ENCODE data around the gene PFN2.
"Not testable (repeated sequence)": the region's sequence is repeated elsewhere in the genome, so short reads cannot be mapped to it uniquely, and the experiment has no call there.

Gene PFN2

GRCh38 chr3:149967086-149967685 lies 3.5 kb downstream of the PFN2 start:
- DNase-seq, result peak; percentile 78

DNA sequence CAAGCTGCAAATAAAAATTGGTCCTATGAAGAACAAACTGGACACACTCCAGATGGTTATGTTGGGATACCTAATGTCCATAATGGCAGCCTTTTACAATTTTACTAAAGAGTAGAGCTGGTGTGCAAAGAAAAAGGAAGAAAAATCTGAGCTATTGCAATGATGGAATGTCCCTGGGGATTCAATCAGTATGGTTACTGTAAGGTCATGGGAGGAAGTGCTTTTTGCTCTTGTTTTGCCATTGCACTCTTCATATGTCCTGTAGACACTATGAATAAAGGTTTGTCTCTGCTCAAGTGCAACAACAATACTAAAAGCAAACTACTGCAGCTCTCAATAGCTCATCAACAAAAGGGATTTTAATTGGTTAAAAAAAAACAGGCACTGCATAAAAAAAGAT lies 5.4 kb downstream of the PFN2 start:
- no peak for DNase-seq

DNA sequence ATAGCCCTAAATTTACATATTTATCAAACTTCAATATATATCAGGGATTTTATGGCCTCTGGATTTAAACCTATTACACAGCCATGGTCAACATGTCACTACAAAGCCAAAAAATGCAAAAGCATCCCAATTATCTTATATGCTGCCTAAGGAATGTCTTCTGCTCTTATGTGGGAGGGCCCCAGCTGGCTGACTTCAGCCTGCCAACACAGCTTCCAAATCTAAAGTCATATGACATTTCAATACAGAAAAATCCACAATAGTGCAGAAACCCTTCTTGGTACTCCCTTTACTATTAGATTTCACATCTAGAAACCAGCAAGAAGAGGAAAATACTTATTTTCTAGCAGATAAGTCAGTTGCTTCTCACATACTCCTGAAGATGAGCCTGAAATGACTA lies 6.4 kb downstream of the PFN2 start:
- DNase-seq, result no peak

DNA sequence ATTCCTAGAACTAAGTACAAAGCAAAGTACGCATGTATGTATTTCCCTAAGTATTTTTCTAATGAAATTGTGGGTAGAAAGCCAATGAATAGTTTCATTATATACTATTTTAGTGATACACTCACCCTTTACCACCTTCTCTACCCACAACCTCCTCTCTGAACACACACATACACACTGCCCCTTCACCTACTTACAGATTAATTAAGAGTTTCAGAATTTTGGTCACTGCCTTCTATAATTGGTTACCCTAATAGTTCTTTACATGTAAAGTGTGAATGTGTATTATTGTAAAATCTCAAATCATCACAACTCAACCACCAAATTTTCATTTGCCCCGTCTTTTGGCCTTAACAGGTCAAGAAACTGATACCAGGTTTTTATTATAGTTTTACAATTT lies 7.2 kb downstream of the PFN2 start:
- no peak for DNase-seq

DNA sequence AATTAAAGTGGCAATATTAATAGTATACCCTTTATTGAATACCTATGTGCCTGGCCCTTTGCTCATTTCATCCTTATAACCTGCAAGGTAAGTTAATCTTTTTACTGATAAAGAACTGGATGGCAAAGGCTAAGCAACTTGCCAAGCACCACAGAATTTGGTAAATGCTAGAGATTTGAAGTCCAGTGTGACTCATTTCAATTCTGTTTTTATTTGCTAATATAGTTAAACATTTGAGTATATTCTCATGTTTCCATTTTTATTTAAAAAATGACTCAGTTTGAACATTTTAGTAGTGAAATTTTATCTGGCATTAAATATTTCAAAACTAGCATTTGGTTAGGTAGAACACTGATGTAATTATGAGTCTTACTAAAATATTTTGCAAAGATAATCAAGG lies 11.3 kb downstream of the PFN2 start:
- no peak for DNase-seq

DNA sequence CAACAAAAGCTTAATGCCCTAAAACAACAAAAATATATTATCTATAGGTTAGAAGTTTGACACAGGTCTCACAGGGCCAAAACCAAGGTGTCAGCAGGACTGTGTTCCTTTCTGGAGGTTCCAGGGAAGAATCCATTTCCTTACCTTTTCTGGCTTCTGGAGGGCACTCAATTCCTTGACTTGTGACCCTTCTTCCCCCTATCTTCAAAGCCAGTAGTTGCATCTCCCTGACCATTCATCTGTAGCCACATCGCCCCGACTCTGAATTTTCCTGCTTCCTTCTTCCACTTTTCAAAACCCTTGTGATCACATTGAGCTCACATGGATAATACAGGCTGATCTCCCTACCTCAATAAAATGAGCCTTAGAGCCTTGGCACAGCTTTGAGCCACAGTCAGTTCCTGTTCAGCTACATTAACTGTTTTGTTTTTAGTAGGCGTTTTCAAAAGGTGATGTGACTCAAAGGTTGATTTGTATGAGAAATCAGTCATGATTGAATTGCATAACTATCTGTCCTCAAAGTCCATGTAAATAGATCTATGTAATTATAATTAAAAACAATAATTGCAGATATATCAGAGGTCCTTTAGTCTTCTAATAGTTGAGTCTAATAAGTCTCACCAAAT lies 12.4 kb downstream of the PFN2 start:
- DNase-seq, result no peak

- DNase-seq, result no peak
These were observed 13.2 kb downstream of the PFN2 start for GRCh38 chr3:149957361-149958125.

GRCh38 chr3:149955449-149955848 lies 15.2 kb downstream of the PFN2 start:
- DNase-seq, result no peak

GRCh38 chr3:149954812-149955211 lies 15.9 kb downstream of the PFN2 start:
- DNase-seq, result no peak

GRCh38 chr3:149949181-149949580 lies 21.5 kb downstream of the PFN2 start:
- DNase-seq, result no peak

GRCh38 chr3:149947231-149947630 lies 23.5 kb downstream of the PFN2 start:
- no peak for DNase-seq

DNA sequence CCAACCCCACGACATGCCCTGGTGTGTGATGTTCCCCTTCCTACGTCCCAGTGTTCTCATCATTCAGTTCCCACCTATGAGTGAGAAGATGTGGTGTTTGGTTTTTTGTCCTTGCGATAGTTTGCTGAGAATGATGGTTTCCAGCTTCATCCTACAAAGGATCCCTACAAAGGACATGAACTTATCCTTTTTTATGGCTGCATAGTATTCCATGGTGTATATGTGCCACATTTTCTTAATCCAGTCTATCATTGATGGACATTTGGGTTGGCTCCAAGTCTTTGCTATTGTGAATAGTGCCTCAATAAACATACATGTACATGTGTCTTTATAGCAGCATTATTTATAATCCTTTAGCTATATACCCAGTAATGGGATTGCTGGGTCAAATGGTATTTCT lies 26.7 kb downstream of the PFN2 start:
- not testable (repeated sequence) for DNase-seq

GRCh38 chr3:149942409-149942808 lies 28.3 kb downstream of the PFN2 start:
- DNase-seq, result no peak

DNA sequence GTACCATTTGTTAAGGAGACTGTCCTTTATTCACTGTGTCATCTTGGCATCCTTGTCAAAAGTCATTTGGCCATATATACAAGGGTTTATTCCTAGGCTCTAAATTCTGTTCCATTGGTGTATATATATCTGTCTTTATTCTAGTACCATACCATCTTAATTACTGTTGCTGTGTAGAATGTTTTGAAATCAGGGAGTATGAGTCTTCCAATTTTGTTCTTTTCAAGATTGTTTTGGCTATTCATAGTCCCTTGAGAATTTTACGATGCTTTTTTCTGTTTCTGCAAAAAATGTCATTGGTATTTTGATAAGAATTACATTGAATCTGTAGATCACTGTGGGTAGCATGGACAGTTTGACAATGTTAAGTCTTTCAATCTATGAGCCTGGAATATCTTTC lies 28.7 kb downstream of the PFN2 start:
- DNase-seq, result no peak

DNA sequence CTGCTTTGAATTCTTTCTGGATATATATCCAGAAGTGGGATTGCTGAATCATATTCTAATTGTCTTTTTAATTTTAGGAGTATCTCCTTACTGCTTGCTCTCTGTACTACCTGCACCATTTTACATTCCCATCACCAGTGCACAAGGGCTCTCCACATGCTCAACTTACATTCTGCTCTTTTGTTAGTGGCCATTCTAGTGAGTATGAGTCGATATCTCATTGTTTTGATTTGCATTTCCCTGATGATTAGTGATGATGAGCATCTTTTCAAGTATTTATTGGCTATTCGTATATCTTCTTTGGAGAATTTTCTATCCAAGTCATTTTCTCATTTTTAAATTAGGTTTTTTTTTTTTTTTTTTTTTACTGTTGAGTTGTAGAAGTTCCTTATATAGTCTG lies 29.5 kb downstream of the PFN2 start:
- no peak for DNase-seq

GRCh38 chr3:149938392-149939055 lies 32.2 kb downstream of the PFN2 start:
- DNase-seq, result not testable (repeated sequence)

DNA sequence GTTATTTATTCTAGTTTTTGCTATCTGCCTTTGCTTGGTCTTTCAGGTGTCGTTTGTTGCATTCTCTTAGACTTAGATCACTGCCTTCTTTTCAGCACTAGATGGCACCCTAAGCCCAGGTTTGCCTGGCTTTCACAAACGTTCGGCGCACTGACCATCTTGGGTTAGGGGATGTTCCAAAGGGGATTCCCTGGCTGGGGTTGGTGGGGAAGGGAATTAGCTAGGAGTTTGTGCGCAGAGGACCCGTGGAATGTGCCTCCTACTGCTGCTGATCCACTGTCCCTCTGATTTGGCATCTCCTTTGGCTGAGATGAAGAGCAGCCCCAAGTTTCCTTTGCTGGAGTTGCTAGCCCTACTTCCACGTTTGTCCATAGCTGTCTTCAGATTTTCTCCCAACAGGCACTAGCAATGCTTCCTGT lies 33.9 kb downstream of the PFN2 start:
- DNase-seq, result peak; percentile 11

DNA sequence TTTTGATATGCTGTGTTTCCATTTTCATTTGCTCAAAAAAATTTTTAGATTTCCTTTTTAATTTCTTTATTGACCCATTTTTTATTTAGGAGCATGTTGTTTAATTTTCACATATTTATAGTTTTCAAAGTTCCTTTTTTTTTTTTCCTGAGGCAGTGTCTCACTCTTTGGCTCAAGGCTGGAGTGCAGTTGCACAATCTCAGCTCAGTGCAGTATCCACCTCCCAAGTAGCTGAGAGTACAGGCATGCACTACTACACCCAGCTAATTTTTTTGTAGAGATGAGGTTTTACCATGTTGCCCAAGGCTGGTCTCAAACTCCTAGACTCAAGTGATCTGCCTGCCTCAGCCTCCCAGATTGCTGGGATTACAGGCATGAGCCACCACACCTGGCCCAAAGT lies 36.2 kb downstream of the PFN2 start:
- no peak for DNase-seq

- no peak for DNase-seq
These were observed 36.8 kb downstream of the PFN2 start for GRCh38 chr3:149933858-149934257.

GRCh38 chr3:149933008-149933407 lies 37.7 kb downstream of the PFN2 start:
- no peak for DNase-seq

GRCh38 chr3:149920119-149920518 lies 50.6 kb downstream of the PFN2 start:
- no peak for DNase-seq

DNA sequence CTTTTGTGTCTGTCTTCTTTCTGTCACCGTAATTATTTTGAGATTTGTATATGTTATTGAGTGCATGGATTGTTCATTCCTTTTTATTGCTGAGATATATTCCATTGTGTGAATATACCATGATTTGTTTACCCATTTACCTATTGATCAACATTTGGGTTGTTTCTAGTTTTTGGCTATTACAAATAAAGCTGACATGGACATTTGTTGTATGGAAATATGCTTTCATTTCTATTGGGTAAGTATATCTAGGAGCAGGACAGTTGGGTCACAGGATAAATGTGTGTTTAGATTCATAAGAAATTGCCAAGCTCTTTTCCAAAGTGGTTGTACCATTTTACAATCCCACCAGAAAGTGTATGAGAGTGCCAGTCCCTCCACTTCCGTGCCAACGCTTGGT lies 51.2 kb downstream of the PFN2 start:
- DNase-seq, result no peak

DNA sequence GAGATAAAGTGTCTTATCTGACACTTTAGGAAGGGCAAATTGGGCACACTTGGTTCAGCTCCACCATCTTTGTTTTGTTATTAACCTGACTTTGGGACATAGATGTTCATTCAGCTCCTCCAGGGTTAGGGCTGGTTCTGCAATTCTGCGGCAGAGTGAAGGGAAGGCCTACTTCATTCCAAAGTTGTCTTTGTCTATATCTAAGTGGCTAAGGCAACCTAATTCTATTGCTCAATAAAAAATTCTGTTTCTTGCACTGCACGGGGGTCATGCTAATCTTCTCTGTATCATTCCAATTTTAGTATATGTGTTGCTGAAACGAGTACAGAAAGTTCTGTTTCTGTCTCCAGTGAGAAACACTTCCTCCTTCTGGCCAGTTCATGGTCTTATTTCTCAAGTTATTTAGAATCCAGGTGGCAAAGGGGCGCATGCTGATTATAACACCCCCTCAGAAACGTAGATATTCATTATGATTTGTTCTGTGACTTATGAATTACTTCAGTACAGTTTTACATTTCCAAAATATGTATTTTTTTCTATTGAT lies 53.5 kb downstream of the PFN2 start:
- no peak for DNase-seq
